GM12892 (cell line): ENCODE measurements around the gene SUPT3H.

Experiments
- POLR2A ChIP-seq: IDR thresholded peaks from 2 replicates; pipeline ENCODE4 v1.6.1; 2011; ENCODE audit warnings: low read depth, low read length, control low read depth
- POLR2AphosphoS5 ChIP-seq: IDR thresholded peaks from 2 replicates; pipeline ENCODE4 v1.6.1; 2011; ENCODE audit warnings: low read depth, low read length, control low read depth
- TAF1 ChIP-seq: IDR thresholded peaks from 2 replicates; pipeline ENCODE4 v1.6.1; 2011; ENCODE audit warnings: low read depth, mild to moderate bottlenecking, control low read depth, low read length, borderline replicate concordance

GRCh38 chr6:45160305-45160704, 217.4 kb downstream of the SUPT3H start:
- no peak for TF ChIP-seq POLR2A
- no peak for TF ChIP-seq POLR2AphosphoS5
- TF ChIP-seq TAF1: no peak
